K562 (cell line): ENCODE data around the gene AHCYL1. TPM values are rescaled to one million over a fixed set of nuclear protein-coding genes. Genes with fewer than 3 reads are reported as not detected.
A peak's percentile ranks its signal among the peaks of the same experiment; 100 is the strongest.

Experiments used
- BCL6 ChIP-seq: fragments of 250-450 bp; sonication (Bioruptor Pico); IDR thresholded peaks from 2 replicates; pipeline ENCODE4 v1.4.0; 2020
- CBX8 ChIP-seq: fragments of 200-600 bp; sonication (generic); IDR thresholded peaks from 2 replicates; pipeline ENCODE4 v1.6.1; 2012; ENCODE audit warnings: borderline replicate concordance, mixed run types, low read depth, mild to moderate bottlenecking, moderate library complexity, mixed read lengths, low read length, control low read depth, inconsistent platforms; ENCODE audit not compliant: poor library complexity, severe bottlenecking; ENCODE audit errors: extremely low read depth
- EHMT2 ChIP-seq: fragments of 450-650 bp; IDR thresholded peaks from 2 replicates; pipeline ENCODE4 v1.6.1; 2018; ENCODE audit warnings: antibody characterized with exemption
- FOXM1 ChIP-seq, 2 experiments: fragments of 450-650 bp in 1 of 2; sonication (generic) in 1 of 2; formaldehyde crosslinking in 1 of 2; IDR thresholded peaks; 2 replicates each; pipeline versions ENCODE4 v1.6.1 to v1.9.0; 2017 to 2022; ENCODE audit warnings: low read depth in 2 of 2, mild to moderate bottlenecking in 2 of 2, missing genetic modification reagents in 1 of 2, moderate library complexity in 1 of 2
- HIVEP1 ChIP-seq: fragments of 250-450 bp; sonication (Bioruptor Pico); IDR thresholded peaks from 2 replicates; pipeline ENCODE4 v1.4.0; 2020; ENCODE audit warnings: mild to moderate bottlenecking
- HNRNPLL ChIP-seq: fragments of 200-400 bp; formaldehyde crosslinking; IDR thresholded peaks from 2 replicates; pipeline ENCODE4 v1.6.1; 2017; ENCODE audit warnings: low read length, low read depth, mild to moderate bottlenecking; ENCODE audit not compliant: poor library complexity, severe bottlenecking
- KDM1A ChIP-seq, 2 experiments: fragments of 450-650 bp; IDR thresholded peaks; 2 replicates each; pipeline ENCODE4 v1.6.1; 2016; ENCODE audit warnings: mild to moderate bottlenecking in 2 of 2
- OTX1 ChIP-seq: fragments of 450-650 bp; formaldehyde crosslinking; IDR thresholded peaks from 2 replicates; pipeline ENCODE4 v1.4.0; 2022; ENCODE audit warnings: mild to moderate bottlenecking
- PTTG1 ChIP-seq: fragments of 450-650 bp; IDR thresholded peaks from 2 replicates; pipeline ENCODE4 v1.6.1; 2016; ENCODE audit warnings: low read depth, mild to moderate bottlenecking, missing genetic modification characterization, missing compliant biosample characterization
- SIN3B ChIP-seq: fragments of 450-650 bp; IDR thresholded peaks from 2 replicates; pipeline ENCODE4 v1.6.1; 2017; ENCODE audit warnings: low read depth, mild to moderate bottlenecking, moderate library complexity
- TAL1 ChIP-seq: fragments of 450-650 bp; IDR thresholded peaks from 2 replicates; pipeline ENCODE4 v1.6.1; 2016; ENCODE audit warnings: mild to moderate bottlenecking
- TCF7 ChIP-seq: sonication (generic); IDR thresholded peaks from 2 replicates; pipeline ENCODE4 v1.6.1; 2016; ENCODE audit warnings: antibody characterized with exemption, borderline replicate concordance
- TEAD1 ChIP-seq, 2 experiments: fragments of 450-650 bp in 1 of 2; sonication (generic) in 1 of 2; formaldehyde crosslinking; IDR thresholded peaks; 2 replicates each; pipeline versions ENCODE4 v1.4.0 to v1.8.0; 2020 to 2022; ENCODE audit warnings: mild to moderate bottlenecking in 2 of 2, missing genetic modification reagents in 1 of 2
- TRIM24 ChIP-seq, 2 experiments: fragments of 450-650 bp; IDR thresholded peaks; 2 replicates each; pipeline ENCODE4 v1.6.1; 2016
- ZKSCAN1 ChIP-seq: fragments of 150-350 bp; IDR thresholded peaks from 2 replicates; pipeline ENCODE4 v1.6.1; 2016; ENCODE audit warnings: low read depth, low read length
- ZKSCAN8 ChIP-seq: fragments of 200-800 bp; sonication (Bioruptor generic); IDR thresholded peaks from 2 replicates; pipeline ENCODE4 v1.6.1; 2016; ENCODE audit warnings: missing genetic modification characterization, missing compliant biosample characterization
- ZNF134 ChIP-seq: fragments of 250-450 bp; sonication (Bioruptor Pico); conservative IDR thresholded peaks from 2 replicates; pipeline ENCODE4 v1.4.0; 2020
- ZNF584 ChIP-seq: fragments of 200-800 bp; sonication (Bioruptor generic); IDR thresholded peaks from 2 replicates; pipeline ENCODE4 v1.6.1; 2016; ENCODE audit warnings: low read depth, mild to moderate bottlenecking, missing genetic modification characterization, missing compliant biosample characterization
- ZNF76 ChIP-seq: fragments of 250-450 bp; sonication (Bioruptor Pico); IDR thresholded peaks from 2 replicates; pipeline ENCODE4 v1.4.0; 2020; ENCODE audit warnings: mild to moderate bottlenecking, moderate library complexity, borderline replicate concordance
- polyA plus RNA-seq, 8 experiments: library from polyadenylated mRNA; depleted of rRNA in 4 of 8; stranded (reverse) in 5 of 8; unstranded in 3 of 8; fragments of >200 nt; fragmentation: Nextera tagmentation in 2 of 8; fragmentation: Illumina TruSeq in 1 of 8; extraction: Ambion mirVana in 2 of 8; extraction: Trizol in 1 of 8; gene quantifications; 2 replicates each; pipeline versions ENCODE4 v1.2.1 to v1.2.3, GENCODE V29; 2011 to 2014; ENCODE audit warnings: inconsistent platforms in 1 of 8, missing spikeins in 1 of 8
- total RNA-seq, 7 experiments: library from RNA; depleted of rRNA in 6 of 7; stranded (reverse); fragments of >200 nt in 6 of 7; fragmentation: Illumina TruSeq in 2 of 7; extraction: Trizol in 2 of 7; gene quantifications; 2 replicates each; pipeline versions ENCODE4 v1.2.1 to v1.2.3, GENCODE V29; 2011 to 2021; ENCODE audit warnings: low replicate concordance in 1 of 7
- TF ChIP-seq, protein P1 (sequence below): fragments of 450-650 bp; formaldehyde crosslinking; IDR thresholded peaks from 2 replicates; pipeline ENCODE4 v1.4.0; 2022; ENCODE audit warnings: missing genetic modification characterization
- TF ChIP-seq, protein P2 (sequence below): fragments of 450-650 bp; formaldehyde crosslinking; IDR thresholded peaks from 2 replicates; pipeline ENCODE4 v1.4.0; 2020; ENCODE audit warnings: mild to moderate bottlenecking, mixed read lengths
- TF ChIP-seq, protein P3 (sequence below): fragments of 450-650 bp; IDR thresholded peaks from 2 replicates; pipeline ENCODE4 v1.6.1; 2017; ENCODE audit warnings: antibody characterized with exemption, mild to moderate bottlenecking

AHCYL1 gene
- total and polyA plus RNA-seq, 9 of the 15 experiments (the other 6 are each of a cell fraction or from before 2014, with no cell fraction given): 27.3 to 118 (median 44.5) TPM

DNA sequence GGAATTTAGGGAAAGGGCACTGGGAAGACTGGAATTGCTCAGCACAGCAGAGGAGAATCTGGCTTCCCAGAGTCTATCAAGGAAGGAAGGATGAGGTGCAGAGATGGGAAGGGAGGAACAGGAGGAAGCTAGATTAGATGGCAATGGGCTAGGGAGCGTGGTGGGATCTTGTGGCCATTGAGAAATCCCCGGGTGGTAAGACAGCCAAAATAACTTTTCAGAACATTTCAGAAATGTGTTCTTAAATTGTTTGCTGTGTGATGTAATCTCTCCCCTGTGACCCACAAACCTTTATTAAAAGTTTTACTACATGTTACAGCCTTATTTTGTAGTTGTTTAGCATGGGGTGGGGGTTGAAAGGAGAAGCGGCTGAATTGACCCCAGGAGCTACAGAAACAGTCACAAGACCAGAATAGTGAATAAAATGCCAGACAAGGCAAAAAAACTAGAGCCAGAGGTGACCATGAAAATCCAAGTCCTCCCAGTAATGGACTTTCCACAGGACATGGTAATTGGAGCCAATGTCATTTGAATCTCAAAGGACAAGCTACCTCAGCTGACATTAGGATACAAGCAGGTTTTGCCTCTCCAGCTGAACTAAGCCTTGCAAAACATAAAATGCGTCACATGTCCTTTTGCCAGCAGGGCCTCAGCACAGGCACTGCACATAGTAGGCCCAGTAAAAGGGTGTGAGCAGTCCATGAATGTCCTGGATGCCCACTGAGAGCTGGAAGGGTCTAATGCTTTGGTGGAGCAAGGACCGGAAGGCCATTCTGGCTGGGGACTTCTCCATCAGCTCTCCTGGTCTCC, 980 bp upstream of the AHCYL1 start (continued):
- TF ChIP-seq, protein P1, sequence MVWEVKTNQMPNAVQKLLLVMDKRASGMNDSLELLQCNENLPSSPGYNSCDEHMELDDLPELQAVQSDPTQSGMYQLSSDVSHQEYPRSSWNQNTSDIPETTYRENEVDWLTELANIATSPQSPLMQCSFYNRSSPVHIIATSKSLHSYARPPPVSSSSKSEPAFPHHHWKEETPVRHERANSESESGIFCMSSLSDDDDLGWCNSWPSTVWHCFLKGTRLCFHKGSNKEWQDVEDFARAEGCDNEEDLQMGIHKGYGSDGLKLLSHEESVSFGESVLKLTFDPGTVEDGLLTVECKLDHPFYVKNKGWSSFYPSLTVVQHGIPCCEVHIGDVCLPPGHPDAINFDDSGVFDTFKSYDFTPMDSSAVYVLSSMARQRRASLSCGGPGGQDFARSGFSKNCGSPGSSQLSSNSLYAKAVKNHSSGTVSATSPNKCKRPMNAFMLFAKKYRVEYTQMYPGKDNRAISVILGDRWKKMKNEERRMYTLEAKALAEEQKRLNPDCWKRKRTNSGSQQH (CRISPR knock-in tag): no peak
- no peak for TF ChIP-seq EHMT2
- TF ChIP-seq, protein P2, sequence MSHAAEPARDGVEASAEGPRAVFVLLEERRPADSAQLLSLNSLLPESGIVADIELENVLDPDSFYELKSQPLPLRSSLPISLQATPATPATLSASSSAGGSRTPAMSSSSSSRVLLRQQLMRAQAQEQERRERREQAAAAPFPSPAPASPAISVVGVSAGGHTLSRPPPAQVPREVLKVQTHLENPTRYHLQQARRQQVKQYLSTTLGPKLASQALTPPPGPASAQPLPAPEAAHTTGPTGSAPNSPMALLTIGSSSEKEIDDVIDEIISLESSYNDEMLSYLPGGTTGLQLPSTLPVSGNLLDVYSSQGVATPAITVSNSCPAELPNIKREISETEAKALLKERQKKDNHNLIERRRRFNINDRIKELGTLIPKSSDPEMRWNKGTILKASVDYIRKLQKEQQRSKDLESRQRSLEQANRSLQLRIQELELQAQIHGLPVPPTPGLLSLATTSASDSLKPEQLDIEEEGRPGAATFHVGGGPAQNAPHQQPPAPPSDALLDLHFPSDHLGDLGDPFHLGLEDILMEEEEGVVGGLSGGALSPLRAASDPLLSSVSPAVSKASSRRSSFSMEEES (CRISPR knock-in tag): no peak
- TF ChIP-seq KDM1A (IDR thresholded peaks at IDR 0.05): no peak
- no peak for TF ChIP-seq ZNF134 (CRISPR knock-in tag)
- no peak for TF ChIP-seq PTTG1 (tag)
- no peak for TF ChIP-seq TCF7
- TF ChIP-seq TRIM24 (IDR thresholded peaks at IDR 0.05): no peak
- TF ChIP-seq BCL6 (CRISPR knock-in tag): no peak
- TF ChIP-seq CBX8: no peak
- TF ChIP-seq ZKSCAN8 (CRISPR knock-in tag): no peak
- TF ChIP-seq ZNF584 (CRISPR knock-in tag): 0 out of 2 replicates have a peak, but pooled peaks have one; percentile 7
- TF ChIP-seq SIN3B: no peak
- TF ChIP-seq TEAD1 (CRISPR knock-in tag; IDR thresholded peaks at IDR 0.05): no peak
- TF ChIP-seq HNRNPLL: no peak
- TF ChIP-seq TAL1: peak; percentile 5; the same call in 1 of the 2 replicates
- no peak for TF ChIP-seq ZNF76 (CRISPR knock-in tag)
- TF ChIP-seq, protein P3, sequence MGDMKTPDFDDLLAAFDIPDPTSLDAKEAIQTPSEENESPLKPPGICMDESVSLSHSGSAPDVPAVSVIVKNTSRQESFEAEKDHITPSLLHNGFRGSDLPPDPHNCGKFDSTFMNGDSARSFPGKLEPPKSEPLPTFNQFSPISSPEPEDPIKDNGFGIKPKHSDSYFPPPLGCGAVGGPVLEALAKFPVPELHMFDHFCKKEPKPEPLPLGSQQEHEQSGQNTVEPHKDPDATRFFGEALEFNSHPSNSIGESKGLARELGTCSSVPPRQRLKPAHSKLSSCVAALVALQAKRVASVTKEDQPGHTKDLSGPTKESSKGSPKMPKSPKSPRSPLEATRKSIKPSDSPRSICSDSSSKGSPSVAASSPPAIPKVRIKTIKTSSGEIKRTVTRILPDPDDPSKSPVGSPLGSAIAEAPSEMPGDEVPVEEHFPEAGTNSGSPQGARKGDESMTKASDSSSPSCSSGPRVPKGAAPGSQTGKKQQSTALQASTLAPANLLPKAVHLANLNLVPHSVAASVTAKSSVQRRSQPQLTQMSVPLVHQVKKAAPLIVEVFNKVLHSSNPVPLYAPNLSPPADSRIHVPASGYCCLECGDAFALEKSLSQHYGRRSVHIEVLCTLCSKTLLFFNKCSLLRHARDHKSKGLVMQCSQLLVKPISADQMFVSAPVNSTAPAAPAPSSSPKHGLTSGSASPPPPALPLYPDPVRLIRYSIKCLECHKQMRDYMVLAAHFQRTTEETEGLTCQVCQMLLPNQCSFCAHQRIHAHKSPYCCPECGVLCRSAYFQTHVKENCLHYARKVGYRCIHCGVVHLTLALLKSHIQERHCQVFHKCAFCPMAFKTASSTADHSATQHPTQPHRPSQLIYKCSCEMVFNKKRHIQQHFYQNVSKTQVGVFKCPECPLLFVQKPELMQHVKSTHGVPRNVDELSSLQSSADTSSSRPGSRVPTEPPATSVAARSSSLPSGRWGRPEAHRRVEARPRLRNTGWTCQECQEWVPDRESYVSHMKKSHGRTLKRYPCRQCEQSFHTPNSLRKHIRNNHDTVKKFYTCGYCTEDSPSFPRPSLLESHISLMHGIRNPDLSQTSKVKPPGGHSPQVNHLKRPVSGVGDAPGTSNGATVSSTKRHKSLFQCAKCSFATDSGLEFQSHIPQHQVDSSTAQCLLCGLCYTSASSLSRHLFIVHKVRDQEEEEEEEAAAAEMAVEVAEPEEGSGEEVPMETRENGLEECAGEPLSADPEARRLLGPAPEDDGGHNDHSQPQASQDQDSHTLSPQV: no peak
- peak; percentile 97 for TF ChIP-seq ZKSCAN1
- no peak for TF ChIP-seq OTX1
- TF ChIP-seq HIVEP1 (CRISPR knock-in tag): no peak
- TF ChIP-seq FOXM1 (IDR thresholded peaks at IDR 0.05; ENCODE audit: low read depth): no peak
- TF ChIP-seq FOXM1 (CRISPR knock-in tag; IDR thresholded peaks at IDR 0.05; ENCODE audit: low read depth): 0 out of 2 replicates have a peak, but pooled peaks have one; percentile 33
